ENCODE data around the gene DNAJB4. TPM values are rescaled to one million over a fixed set of nuclear protein-coding genes. Genes with fewer than 3 reads are reported as not detected.
"Not testable (repeated sequence)": the region's sequence is repeated elsewhere in the genome, so short reads cannot be mapped to it uniquely, and the experiment has no call there.

Gene DNAJB4
- total RNA-seq, 1 experiment from 2014 or later, result 10.2 TPM

DNA sequence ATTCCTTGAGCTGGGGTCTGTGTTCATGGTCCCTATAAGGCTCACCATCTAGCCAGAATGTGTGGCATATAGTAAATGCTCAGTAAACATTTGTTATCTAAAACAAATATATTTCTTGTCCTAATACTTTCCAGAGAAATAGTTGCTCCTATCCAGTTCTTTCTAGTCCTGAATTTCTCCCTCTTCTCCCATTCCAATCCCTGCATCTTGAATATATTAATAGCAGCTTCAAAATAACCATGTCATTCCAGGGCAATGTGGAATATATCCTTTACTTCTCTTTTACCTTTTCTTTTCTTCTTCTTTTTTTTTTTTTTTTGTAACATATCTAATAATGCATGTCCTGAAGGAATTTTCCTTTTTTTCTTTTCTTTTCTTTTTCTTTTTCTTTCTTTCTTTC lies 10.4 kb downstream of the DNAJB4 start:
- in situ Hi-C loops (cut with HindIII; ENCODE audit: low pct_unique_long_range_greater_than_20kb, low sequenced_read_pairs), result no loop called here
- no peak for DNase-seq (ENCODE audit: low read depth, low spot score)

DNA sequence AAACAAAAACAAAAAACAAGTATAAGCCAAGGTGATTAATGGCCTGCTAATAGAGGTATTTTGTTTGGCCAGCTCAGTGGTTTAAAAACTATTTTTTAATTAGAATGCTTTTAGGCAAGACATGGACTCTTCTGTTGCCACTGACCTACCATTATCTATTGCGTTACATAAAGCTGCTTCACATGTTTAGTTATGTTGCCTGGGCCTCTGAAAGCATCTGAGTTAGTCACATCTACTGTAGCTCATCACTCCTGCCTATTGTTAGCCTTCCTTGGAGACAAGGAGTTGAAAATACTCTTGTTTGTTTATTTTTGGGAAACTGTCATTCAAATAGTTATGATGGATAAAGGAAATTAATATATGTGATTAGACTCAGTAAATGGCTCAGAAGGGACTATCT lies 14.3 kb downstream of the DNAJB4 start:
- no peak for DNase-seq (ENCODE audit: low read depth, low spot score)
- in situ Hi-C loops (cut with HindIII; ENCODE audit: low pct_unique_long_range_greater_than_20kb, low sequenced_read_pairs), result no loop called here

- in situ Hi-C loops (cut with HindIII; ENCODE audit: low pct_unique_long_range_greater_than_20kb, low sequenced_read_pairs); DNase-seq (ENCODE audit: low read depth, low spot score): not testable (repeated sequence)
These were observed 16.4 kb downstream of the DNAJB4 start for GRCh38 chr1:78021134-78021533.

DNA sequence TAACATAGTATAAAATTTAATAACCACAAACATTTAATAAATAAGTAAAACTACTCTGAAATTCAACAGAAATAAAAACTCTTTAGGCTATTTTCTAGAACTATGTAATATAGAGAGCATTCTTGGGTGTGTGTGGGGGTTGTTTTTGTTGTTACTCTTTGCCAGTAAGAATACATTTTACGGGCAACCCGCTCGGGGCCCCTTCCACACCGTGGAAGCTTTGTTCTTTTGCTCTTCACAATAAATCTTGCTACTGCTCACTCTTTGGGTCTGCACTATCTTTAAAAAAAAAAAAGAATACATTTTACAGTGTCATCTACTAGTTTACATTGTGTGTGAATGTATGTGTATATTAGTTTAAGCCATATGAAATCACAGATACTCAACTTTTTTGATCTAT lies 25.1 kb downstream of the DNAJB4 start:
- DNase-seq (ENCODE audit: low read depth, low spot score), result no peak
- in situ Hi-C loops (cut with HindIII; ENCODE audit: low pct_unique_long_range_greater_than_20kb, low sequenced_read_pairs), result no loop called here

GRCh38 chr1:78032996-78033796 lies 28.5 kb downstream of the DNAJB4 start:
- no peak for DNase-seq (ENCODE audit: low read depth, low spot score)
- in situ Hi-C loops (cut with HindIII; ENCODE audit: low pct_unique_long_range_greater_than_20kb, low sequenced_read_pairs), result no loop called here

GRCh38 chr1:78033797-78034172 lies 29.0 kb downstream of the DNAJB4 start:
- in situ Hi-C loops (cut with HindIII; ENCODE audit: low pct_unique_long_range_greater_than_20kb, low sequenced_read_pairs), result no loop called here
- no peak for DNase-seq (ENCODE audit: low read depth, low spot score)

GRCh38 chr1:78035121-78035520 lies 30.4 kb downstream of the DNAJB4 start:
- DNase-seq (ENCODE audit: low read depth, low spot score), result no peak
- in situ Hi-C loops (cut with HindIII; ENCODE audit: low pct_unique_long_range_greater_than_20kb, low sequenced_read_pairs), result no loop called here

DNA sequence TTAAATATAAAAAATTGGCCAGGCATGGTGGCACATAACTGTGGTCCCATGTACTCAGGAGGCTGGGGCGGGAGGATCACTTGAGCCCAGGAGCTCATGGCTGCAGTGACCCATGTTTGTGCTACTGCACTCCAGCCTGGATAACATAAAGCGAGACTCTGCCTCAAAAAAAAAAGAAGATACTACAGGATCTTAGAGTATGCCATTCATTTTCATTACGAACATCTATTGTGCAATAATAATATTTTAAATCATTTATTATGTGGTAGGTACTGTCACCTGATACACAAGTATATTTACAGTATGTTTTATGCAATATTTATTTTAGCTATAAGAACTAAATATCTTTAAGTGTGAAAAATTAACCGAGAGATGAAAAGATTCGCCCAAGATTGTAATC lies 31.7 kb downstream of the DNAJB4 start:
- in situ Hi-C loops (cut with HindIII; ENCODE audit: low pct_unique_long_range_greater_than_20kb, low sequenced_read_pairs), result no loop called here
- no peak for DNase-seq (ENCODE audit: low read depth, low spot score)

GRCh38 chr1:78038071-78038470 lies 33.3 kb downstream of the DNAJB4 start:
- in situ Hi-C loops (cut with HindIII; ENCODE audit: low pct_unique_long_range_greater_than_20kb, low sequenced_read_pairs), result no loop called here
- no peak for DNase-seq (ENCODE audit: low read depth, low spot score)

GRCh38 chr1:78038491-78038939 lies 33.8 kb downstream of the DNAJB4 start:
- DNase-seq (ENCODE audit: low read depth, low spot score), result no peak
- in situ Hi-C loops (cut with HindIII; ENCODE audit: low pct_unique_long_range_greater_than_20kb, low sequenced_read_pairs), result no loop called here

- in situ Hi-C loops (cut with HindIII; ENCODE audit: low pct_unique_long_range_greater_than_20kb, low sequenced_read_pairs), result no loop called here
- DNase-seq (ENCODE audit: low read depth, low spot score), result no peak
These were observed 35.8 kb downstream of the DNAJB4 start for GRCh38 chr1:78040484-78041089.

DNA sequence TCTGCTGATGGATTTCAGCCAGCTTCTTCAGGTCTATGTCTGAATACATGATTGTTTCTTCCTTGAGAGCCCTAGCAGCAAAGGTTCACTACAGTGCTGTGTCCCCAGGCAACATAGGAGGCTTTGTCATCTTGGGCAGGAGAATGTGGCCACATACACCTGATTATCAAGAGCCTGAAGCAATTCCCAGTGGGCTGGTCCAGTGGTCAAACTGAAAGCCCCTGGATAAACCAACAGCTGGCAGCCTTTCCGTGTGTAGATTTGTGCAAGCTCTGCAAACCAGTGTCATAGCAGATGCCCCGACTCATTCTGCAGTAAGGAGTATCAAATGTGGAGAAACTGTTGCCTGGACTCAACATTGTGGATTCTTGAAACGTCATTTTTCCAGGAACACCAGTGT lies 38.7 kb downstream of the DNAJB4 start:
- peak; percentile 2 for DNase-seq (ENCODE audit: low read depth, low spot score)
- in situ Hi-C loops (cut with HindIII; ENCODE audit: low pct_unique_long_range_greater_than_20kb, low sequenced_read_pairs), result no loop called here

GRCh38 chr1:78044796-78045562 lies 40.2 kb downstream of the DNAJB4 start:
- no peak for DNase-seq (ENCODE audit: low read depth, low spot score)

DNA sequence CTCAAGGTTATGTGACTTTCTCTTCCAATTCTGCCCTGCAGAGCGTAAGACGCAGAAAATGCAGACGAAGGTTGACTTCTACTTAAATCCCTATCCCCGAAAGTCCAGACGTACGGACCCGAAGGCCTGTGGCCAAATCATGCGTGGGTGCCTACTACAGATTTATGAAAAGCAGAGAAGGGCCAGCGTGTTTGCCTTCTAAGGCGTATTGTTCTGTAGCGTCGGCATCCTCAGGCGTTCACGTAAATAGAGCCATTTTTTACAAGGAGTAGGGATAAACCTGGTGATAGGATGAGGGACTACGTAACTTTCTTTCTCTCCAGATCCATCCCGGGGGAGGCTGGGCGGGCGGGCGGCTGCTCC lies 40.8 kb downstream of the DNAJB4 start:
- DNase-seq (ENCODE audit: low read depth, low spot score), result no peak
- in situ Hi-C loops (cut with HindIII; ENCODE audit: low pct_unique_long_range_greater_than_20kb, low sequenced_read_pairs), result no loop called here

More at GRCh38 chr1:78044796-78045562, 40.2 kb downstream of the DNAJB4 start:
- in situ Hi-C loops (cut with HindIII; ENCODE audit: low pct_unique_long_range_greater_than_20kb, low sequenced_read_pairs), result no loop called here

DNA sequence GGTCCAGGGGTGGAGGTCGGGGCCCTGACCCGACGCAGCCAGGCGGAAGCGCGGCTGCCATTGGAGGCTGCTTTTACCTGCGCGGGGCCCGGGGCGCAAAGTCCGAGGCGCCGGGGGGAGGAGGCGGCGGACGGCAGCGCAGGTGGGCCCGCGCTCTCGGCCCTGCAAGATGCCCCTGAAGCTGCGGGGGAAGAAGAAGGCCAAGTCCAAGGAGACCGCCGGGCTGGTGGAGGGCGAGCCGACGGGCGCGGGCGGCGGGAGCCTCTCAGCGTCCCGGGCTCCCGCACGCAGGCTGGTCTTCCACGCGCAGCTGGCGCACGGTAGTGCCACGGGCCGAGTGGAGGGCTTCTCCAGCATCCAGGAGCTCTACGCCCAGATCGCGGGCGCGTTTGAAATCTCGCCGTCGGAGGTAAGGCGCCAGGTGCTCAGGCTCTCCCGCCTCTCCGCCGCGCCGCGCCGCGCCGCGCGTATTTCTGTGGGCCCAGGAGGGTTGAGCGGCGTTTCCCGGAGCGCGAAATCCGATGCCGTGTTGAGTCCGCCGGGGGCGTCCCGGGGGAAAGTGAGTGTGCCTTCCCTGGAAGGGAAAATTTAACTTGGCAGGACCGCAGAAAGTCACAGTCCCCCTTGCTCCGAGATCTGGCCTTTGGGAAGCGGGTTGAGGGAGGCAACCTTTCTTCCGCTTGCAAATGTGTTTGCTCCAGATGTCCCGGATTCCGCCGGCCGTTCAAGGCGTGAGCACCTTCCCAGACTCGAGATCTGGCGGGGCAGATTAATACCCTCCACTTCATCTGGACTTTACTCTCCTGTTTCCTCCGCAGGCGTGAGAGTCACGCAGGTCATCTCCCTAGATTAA lies 41.4 kb downstream of the DNAJB4 start, which contains the start of gene GIPC2:
TSS of gene GIPC2 (plus strand) at position 41 of the 853 bp plus-strand sequence. CDS start at position 170, 129 bp downstream.
- DNase-seq (ENCODE audit: low read depth, low spot score), result no peak

GRCh38 chr1:78047106-78047505 lies 42.4 kb downstream of the DNAJB4 start:
- in situ Hi-C loops (cut with HindIII; ENCODE audit: low pct_unique_long_range_greater_than_20kb, low sequenced_read_pairs), result no loop called here
- DNase-seq (ENCODE audit: low read depth, low spot score), result no peak

More for the DNA sequence above, 41.4 kb downstream of the DNAJB4 start, which contains the start of gene GIPC2:
- in situ Hi-C loops (cut with HindIII; ENCODE audit: low pct_unique_long_range_greater_than_20kb, low sequenced_read_pairs), result no loop called here

DNA sequence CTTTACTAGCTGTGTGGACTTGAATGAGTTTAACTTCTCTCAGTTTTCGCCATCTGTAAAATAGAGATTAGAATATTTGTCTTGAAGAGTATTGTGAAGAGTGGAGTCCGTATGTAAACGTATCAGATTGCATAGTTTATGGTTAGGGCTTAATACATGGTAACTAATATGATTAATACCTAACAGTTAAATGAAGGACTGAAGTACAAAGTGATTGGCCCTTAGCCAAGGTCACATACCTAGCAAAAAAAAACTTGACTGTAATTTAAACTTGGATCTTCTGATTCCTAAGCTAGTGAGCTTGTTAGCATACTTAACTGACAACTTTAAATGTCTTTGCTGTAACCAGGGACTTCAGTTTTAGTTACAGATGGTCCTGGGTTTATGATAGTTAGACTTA lies 42.9 kb downstream of the DNAJB4 start:
- in situ Hi-C loops (cut with HindIII; ENCODE audit: low pct_unique_long_range_greater_than_20kb, low sequenced_read_pairs), result no loop called here
- DNase-seq (ENCODE audit: low read depth, low spot score), result no peak

GRCh38 chr1:78048446-78048845 lies 43.7 kb downstream of the DNAJB4 start:
- in situ Hi-C loops (cut with HindIII; ENCODE audit: low pct_unique_long_range_greater_than_20kb, low sequenced_read_pairs), result no loop called here
- DNase-seq (ENCODE audit: low read depth, low spot score), result no peak
